22Rv1 (cell line): Measurements from ENCODE around the gene TNFRSF21.

Source experiments
- ZFX ChIP-seq: fragments of 450-650 bp; IDR thresholded peaks from 2 replicates; pipeline ENCODE4 v1.6.1; 2017; ENCODE audit warnings: antibody characterized with exemption, borderline replicate concordance
- TF ChIP-seq, protein P1 (sequence below): fragments of 450-650 bp; IDR thresholded peaks from 2 replicates; pipeline ENCODE4 v1.5.1; 2017; ENCODE audit warnings: mild to moderate bottlenecking

DNA sequence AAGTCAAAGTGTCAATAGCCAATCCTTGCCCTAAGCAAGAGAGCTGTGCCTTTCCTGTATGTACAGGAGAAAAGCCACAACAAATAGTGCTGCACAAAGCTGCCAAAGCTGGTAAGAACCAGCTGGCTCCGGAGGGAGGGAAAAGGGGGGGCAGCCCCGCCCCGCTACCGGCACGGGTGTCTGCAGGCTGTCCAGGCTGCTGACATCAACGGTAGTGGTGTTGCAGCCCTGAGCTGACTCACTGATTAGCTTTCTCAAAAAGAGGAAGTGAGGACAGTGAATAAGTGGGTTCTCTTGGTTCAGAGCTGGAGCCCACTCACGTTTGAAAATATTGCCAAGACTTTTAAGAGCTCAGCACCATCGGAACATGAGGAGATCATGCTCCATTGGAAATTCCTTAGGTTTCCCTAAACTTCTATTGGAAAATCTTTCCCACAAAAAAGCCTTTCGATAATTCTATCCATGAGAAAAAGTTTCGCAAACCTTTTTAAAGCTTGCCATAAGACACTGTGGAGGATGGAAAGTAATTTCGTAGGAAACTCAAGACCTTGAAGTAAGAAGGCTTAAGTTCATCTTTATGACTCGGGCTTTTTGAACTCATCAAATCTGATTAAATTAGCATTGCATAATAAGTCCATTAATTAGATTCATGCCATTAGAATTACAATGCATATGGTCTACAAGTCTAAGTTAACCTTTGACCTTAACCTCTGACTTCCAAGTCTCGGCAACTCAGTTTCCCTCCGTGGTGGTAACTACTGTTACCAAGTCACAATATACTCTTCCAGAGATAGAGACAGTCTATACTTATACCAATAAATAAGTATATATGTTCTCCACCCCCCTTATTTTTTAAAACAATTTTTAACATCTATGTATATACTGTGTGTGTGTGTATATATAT is 67.0 kb downstream of the TNFRSF21 start:
- TF ChIP-seq, protein P1, sequence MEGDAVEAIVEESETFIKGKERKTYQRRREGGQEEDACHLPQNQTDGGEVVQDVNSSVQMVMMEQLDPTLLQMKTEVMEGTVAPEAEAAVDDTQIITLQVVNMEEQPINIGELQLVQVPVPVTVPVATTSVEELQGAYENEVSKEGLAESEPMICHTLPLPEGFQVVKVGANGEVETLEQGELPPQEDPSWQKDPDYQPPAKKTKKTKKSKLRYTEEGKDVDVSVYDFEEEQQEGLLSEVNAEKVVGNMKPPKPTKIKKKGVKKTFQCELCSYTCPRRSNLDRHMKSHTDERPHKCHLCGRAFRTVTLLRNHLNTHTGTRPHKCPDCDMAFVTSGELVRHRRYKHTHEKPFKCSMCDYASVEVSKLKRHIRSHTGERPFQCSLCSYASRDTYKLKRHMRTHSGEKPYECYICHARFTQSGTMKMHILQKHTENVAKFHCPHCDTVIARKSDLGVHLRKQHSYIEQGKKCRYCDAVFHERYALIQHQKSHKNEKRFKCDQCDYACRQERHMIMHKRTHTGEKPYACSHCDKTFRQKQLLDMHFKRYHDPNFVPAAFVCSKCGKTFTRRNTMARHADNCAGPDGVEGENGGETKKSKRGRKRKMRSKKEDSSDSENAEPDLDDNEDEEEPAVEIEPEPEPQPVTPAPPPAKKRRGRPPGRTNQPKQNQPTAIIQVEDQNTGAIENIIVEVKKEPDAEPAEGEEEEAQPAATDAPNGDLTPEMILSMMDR = no peak
- no peak for TF ChIP-seq ZFX
